Astrocyte (in vitro differentiated cells and primary cell): ENCODE results near the gene EPHA2.

ENCODE experiments used
- EZH2 ChIP-seq: IDR thresholded peaks from 2 replicates; pipeline ENCODE4 v1.6.1; 2012; ENCODE audit warnings: mild to moderate bottlenecking, low read length, inconsistent platforms; ENCODE audit not compliant: insufficient read depth
- TF ChIP-seq, protein P1 (sequence below): IDR thresholded peaks from 2 replicates; pipeline ENCODE4 v1.5.1; 2011; ENCODE audit warnings: low read depth, mild to moderate bottlenecking, inconsistent platforms, low read length, moderate library complexity; ENCODE audit not compliant: insufficient read depth

DNA sequence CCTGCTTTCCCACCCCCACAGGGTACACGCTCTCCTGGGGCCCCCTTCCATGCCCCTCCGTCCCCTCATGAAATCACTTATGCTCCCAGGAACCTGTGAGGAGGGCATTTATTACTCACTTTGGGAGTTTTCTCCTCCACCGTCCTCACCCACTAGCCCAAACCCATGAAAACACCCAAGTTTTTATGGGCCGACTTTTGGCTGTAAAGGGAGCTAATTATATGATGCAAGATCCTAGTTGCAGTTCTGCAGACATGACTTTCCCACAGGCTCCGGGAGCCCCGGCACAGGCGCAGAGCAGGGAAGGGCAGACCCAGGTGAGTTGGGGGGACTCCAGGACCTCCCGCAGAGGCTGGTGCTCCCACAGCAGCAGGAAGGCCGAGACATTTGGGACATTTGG is 29.7 kb downstream of the EPHA2 start:
- no peak for TF ChIP-seq EZH2
- TF ChIP-seq, protein P1, sequence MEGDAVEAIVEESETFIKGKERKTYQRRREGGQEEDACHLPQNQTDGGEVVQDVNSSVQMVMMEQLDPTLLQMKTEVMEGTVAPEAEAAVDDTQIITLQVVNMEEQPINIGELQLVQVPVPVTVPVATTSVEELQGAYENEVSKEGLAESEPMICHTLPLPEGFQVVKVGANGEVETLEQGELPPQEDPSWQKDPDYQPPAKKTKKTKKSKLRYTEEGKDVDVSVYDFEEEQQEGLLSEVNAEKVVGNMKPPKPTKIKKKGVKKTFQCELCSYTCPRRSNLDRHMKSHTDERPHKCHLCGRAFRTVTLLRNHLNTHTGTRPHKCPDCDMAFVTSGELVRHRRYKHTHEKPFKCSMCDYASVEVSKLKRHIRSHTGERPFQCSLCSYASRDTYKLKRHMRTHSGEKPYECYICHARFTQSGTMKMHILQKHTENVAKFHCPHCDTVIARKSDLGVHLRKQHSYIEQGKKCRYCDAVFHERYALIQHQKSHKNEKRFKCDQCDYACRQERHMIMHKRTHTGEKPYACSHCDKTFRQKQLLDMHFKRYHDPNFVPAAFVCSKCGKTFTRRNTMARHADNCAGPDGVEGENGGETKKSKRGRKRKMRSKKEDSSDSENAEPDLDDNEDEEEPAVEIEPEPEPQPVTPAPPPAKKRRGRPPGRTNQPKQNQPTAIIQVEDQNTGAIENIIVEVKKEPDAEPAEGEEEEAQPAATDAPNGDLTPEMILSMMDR = no peak
